T-cell (primary cell): ENCODE results near the gene SUMF2. TPM values are rescaled to one million over a fixed set of nuclear protein-coding genes. Genes with fewer than 3 reads are reported as not detected.

Experiments used
- total RNA-seq, 35 experiments: library from RNA in 6 of 35; stranded (reverse) in 6 of 35; fragments of 120-200 nt in 1 of 35; gene quantifications; one replicate each; pipeline versions ENCODE4 v1.2.1 to v1.2.4 and lab custom pipeline; 2013 to 2026

SUMF2 gene
- total RNA-seq, 5 donors from 2014 or later (not counting 1 experiment from before 2014, with no cell fraction given) = 127 to 182 (median 174) TPM

Other genes with a start within 250 kb of the SUMF2 start
- gene SEPTIN14, start 201.5 kb upstream of the SUMF2 start, total RNA-seq = not detected
- 1 to 10 TPM; 2.8 to 5.5 (median 4.1) TPM for gene ZNF713, start 176.8 kb upstream of the SUMF2 start, total RNA-seq
- gene MRPS17, start 112.4 kb upstream of the SUMF2 start, total RNA-seq = 10 to 100 TPM in 4 of 5 donors, 1 to 10 TPM in 1; 7.8 to 12.2 (median 11.1) TPM
- gene NIPSNAP2, start 99.7 kb upstream of the SUMF2 start, total RNA-seq = 10 to 100 TPM; 24.1 to 38.6 (median 28.4) TPM
- 1 to 10 TPM; 1.9 to 8.3 (median 5.7) TPM for gene PSPH, start 12.8 kb upstream of the SUMF2 start, total RNA-seq
- gene CCT6A, start 12.5 kb upstream of the SUMF2 start, total RNA-seq = 10 to 100 TPM; 44.6 to 74.7 (median 70.3) TPM
- 1 to 10 TPM; 2.6 to 5.5 (median 3.7) TPM for gene PHKG1, start 28.7 kb downstream of the SUMF2 start, total RNA-seq
- gene CHCHD2, start 42.2 kb downstream of the SUMF2 start, total RNA-seq = 100 to 1,000 TPM; 173 to 209 (median 189) TPM
- under 1 TPM in 1 of 5 donors, not detected in 4; 0.67 TPM for gene NUPR2, start 52.1 kb downstream of the SUMF2 start, total RNA-seq